SK-N-SH treated with all-trans-retinoic acid at 6 μM for 48 hours (cell line): ENCODE data around the gene NDUFV3.

Source experiments
- RARB ChIP-seq: fragments of 250-450 bp; sonication (Bioruptor Pico); IDR thresholded peaks from 2 replicates; pipeline ENCODE4 v1.8.0; 2021; ENCODE audit warnings: mild to moderate bottlenecking, moderate library complexity
- TCF4 ChIP-seq: fragments of 250-450 bp; sonication (Bioruptor Pico); IDR thresholded peaks from 2 replicates; pipeline ENCODE4 v1.8.0; 2021; ENCODE audit warnings: mild to moderate bottlenecking, moderate library complexity, borderline replicate concordance
- ZC3H10 ChIP-seq: fragments of 250-450 bp; sonication (Bioruptor Pico); IDR thresholded peaks from 2 replicates; pipeline ENCODE4 v1.5.1; 2021; ENCODE audit warnings: mild to moderate bottlenecking, moderate library complexity
- ZFP3 ChIP-seq: fragments of 250-450 bp; sonication (Bioruptor Pico); IDR thresholded peaks from 2 replicates; pipeline ENCODE4 v1.5.0; 2020; ENCODE audit warnings: mild to moderate bottlenecking, moderate library complexity
- ZFP30 ChIP-seq: fragments of 450-650 bp; formaldehyde crosslinking; IDR thresholded peaks from 2 replicates; pipeline ENCODE4 v1.5.0; 2022; ENCODE audit warnings: mild to moderate bottlenecking, moderate library complexity
- TF ChIP-seq, protein P1 (sequence below): fragments of 250-450 bp; sonication (Bioruptor Pico); IDR thresholded peaks from 2 replicates; pipeline ENCODE4 v1.8.0; 2020; ENCODE audit warnings: mild to moderate bottlenecking, moderate library complexity, borderline replicate concordance

DNA sequence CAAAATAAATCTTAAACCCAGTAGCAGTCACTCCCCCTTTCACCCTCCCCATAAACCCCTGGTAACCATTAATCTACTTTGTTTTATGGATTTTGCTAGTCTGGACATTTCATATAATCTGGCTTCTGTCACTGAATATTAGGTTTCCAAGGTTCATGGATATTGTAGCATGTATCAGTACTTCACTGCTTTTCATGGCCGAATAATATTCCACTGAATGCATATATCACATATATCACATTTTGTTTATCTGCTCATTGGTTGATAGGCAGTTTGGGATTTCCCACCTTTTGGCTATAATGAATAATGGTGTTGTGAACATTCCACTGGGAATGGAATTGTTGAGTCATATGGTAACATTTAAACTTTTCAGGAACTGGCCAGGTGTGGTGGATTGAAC is 9.2 kb upstream of the NDUFV3 start:
- no peak for TF ChIP-seq ZFP30
- TF ChIP-seq TCF4 (CRISPR knock-in tag), result no peak
- TF ChIP-seq ZC3H10, result no peak
- TF ChIP-seq, protein P1, sequence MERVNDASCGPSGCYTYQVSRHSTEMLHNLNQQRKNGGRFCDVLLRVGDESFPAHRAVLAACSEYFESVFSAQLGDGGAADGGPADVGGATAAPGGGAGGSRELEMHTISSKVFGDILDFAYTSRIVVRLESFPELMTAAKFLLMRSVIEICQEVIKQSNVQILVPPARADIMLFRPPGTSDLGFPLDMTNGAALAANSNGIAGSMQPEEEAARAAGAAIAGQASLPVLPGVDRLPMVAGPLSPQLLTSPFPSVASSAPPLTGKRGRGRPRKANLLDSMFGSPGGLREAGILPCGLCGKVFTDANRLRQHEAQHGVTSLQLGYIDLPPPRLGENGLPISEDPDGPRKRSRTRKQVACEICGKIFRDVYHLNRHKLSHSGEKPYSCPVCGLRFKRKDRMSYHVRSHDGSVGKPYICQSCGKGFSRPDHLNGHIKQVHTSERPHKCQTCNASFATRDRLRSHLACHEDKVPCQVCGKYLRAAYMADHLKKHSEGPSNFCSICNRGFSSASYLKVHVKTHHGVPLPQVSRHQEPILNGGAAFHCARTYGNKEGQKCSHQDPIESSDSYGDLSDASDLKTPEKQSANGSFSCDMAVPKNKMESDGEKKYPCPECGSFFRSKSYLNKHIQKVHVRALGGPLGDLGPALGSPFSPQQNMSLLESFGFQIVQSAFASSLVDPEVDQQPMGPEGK (CRISPR knock-in tag), result no peak
- TF ChIP-seq ZFP3 (CRISPR knock-in tag), result no peak
- no peak for TF ChIP-seq RARB
